Activated CD4-positive, alpha-beta T cell treated with anti-CD3 and anti-CD28 coated beads, Interleukin-2, amount 50 U/mL, for 24 hours (primary cell): ENCODE results near the gene BBLN.

Source experiments
- DNase-seq, 2 donors: peaks; one replicate each; pipeline ENCODE4 v3.0.0-alpha.2; 2020; ENCODE audit warnings: low read depth in 1 of 2, low spot score in 1 of 2

The BBLN gene

DNA sequence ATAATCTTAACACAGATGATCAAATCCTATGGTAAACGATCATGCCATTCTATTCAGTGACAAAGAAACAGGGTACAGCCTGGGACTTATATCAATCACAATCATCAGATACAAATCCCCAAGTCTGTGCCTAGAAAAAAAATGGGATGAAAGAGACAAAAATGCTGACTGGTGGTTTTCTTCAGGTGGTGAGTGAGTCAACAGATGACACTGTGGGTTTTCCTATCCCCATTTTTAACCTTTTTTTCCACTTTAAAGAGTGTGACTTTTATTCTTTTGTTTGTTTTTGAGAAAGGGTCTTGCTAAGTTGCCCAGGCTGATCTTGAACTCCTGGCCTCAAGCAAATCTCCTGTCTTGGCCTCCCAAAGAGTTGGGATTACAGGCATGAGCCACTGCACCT lies 28.1 kb downstream of the BBLN start:
- DNase-seq: no peak

DNA sequence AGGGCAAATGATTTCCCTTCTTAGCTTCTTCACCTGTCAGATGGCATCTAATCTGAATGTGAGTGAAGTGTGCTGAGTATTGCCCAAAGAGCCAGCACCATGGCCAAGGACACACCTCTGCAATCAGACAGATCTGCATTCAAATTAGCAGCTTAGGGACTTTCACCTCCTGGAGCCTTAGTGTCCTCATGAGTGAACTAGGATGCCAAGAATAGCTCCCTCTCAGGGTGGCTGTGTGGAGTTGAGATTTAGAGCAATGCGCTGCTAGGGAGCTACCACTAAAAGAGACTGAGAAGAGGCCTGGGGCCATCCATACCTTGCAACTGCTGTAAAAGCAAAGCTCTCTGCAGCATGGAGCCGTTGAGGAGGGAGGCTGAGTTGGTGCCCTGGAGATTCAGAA lies 29.9 kb downstream of the BBLN start:
- DNase-seq: no peak

DNA sequence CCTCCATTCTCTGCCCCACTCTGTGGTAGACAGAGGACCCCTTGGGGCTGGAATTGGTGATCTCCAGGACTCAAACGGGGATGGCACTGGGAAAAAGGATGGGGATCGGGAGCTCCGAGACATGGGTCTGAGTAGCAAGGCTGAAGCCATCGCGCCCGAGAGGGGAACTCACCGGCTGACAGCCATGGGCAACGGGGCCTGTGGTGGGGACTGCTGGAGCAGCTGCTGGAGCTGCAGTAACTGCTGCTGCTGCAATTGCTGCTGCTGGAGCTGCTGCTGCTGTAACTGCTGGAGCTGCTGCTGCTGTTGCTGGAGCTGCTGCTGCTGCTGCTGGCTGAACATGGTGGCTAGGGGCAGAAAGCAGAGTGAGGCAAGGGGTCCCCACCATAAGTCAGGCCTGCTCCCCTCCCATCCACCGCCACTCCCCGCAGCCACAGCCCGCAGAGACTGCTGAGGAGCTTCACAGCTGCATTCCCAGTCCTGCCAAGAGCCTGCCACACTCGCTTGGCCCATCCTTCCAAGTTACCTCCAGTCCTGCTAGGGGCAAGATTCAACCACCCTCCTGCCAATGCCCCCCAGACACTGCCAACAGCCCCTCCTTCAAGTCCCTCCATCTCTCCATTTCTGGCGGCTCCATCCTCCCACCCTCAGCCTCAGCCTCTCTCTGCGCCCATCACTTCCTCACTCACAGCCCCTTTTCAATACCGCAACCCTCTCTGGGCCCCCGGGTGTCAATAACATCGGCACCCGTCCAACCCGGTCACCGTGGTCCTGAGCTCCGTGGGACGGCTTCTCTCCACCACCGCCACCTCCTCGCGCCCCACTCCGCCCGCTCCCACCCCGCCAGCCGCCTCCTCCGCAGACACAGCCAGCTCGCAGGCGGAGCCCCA lies 30.7 kb downstream of the BBLN start:
- no peak for DNase-seq

DNA sequence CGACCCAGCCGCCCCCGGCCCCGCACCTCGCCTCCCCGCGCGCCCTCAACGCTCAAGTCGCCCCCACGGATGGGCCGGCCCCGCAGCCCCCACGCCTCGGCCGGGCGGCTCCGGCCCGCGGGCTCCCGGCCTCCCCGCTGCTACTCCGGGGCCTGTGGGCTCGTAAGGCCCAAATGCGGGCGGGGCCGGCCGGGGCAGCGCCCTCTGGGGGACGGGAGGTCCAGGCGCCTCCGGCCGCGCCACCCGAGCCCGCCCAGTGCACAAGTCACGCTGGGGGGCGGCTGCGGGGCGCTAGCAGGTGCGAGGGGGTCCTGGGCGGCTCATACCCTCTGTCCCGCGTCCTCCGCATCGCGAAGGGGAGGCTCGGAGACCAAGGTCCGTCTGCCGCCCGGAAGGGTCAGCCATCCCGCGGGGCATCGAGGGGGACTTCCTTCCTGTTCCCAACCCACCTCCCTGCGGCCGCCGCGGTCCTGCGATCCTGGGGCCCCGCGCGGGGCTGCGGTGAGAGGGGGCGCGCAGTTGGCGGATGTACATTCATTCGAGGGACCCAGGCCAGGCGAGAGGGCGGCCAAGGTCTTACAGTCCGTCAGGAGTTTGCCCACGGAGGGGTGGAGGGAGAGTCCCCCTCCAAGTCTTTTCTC lies 31.5 kb downstream of the BBLN start, which contains the start of gene CIZ1:
Gene CIZ1, minus strand, starts transcription at position 167 of the 641 bp plus-strand sequence. CDS start 715 bp downstream, outside the sequence.
- DNase-seq: peak; percentile 53 to 65

DNA sequence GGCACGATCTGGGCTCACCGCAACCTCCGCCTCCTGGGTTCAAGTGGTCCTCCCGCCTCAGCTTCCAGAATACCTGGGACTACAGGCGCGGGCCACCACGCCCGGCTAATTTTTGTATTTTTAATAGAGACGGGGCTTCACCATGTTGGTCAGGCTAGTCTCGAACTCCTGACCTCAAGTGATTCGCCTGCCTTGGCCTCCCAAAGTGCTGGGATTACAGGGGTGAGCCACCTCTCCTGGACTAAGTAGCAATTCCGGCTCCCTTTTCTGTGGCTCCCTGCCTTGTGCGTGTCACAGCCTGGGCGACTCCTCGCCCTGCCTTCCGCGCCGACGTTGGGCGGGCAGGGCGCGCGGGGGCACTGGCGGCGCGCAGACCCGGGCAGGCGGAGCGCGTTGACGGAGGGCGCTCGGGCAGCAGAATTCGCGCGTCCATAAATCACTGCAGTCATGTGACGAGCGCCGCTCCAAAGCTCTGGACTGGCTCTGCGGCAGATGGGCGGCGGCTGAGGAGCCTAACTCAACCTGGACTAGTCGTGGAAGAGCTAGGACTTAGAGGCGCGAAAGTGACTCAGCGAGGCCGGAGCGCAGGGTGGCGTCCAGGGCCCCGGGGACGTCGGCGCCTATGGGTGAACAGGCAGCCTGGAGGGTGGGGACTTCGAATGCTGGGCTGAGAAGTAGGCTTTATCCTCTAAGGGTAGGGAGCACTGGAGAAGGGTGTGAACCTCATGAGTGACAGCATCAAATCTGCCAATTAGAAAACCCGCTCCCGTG lies 32.7 kb downstream of the BBLN start:
- peak in 1 of 2 donors; percentile 17 for DNase-seq

DNA sequence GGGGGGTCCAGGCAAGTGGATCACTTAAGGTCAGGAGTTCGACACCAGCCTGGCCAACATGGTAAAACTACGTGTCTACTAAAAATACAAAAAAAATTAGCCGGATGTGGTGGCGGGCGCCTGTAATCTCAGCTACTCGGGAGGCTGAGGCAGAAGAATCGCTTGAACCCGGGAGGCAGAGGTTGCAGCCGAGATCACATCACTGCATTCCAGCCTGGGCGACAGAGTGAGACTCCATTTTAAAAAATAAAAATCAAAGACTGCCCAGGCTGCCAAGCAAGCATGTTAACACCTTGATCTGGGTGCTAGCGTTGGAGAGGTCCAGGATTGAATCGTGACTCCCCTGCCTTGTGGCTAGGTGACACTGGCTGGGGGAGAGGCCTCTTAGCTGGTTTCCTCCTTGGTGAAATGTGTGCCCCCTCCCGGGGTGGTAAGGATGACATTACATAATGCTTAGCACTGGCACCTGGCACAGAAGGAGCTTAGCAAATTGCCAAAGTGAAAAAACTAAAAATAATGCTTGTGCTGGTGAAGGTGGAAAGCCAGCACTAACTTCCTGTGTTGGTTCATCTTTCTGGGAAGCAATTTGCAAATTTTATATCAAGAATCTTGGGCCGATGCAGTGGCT lies 33.5 kb downstream of the BBLN start:
- DNase-seq: no peak

DNA sequence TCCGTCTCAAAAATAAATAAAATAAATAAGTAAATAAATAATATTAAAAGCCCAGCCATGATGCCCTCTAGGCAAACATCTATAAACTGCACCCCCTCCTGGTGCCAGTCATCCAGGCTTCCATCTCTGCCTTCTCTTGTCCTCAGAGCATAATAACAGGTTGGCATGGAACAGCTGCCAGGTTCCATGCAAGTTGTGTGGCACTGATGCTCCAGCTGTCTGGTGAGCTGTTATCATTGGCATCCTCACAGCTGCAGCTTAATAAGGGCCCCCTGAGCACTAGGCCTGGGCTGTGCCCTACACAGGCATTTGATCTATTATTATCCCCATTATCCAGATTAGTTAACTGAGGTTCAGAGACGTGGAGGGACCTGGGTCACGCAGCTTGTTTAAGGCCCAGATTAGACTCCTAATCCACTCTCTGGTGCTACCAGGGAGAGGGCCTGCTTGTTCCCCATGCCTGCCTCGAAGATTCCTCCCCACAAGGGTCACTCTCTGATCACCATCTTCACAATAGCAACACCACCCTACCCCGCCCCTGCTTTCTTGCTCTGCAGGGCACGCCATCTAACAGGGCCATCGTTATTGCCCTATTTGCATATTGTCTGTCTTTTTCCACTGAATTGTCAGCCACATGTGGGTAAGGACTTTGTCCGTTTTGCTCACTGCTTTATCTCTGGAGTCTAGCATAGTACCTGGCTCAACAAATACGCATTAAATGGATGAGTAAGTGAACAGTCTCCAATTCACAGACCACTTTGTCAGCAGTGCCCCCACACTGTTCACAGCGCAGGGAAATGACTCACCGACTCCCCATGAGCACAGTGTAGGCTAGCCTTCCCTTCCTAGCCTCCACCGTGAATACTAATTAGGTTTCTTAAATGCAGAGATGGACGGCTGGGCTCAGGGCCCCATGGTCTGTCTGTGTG lies 41.6 kb downstream of the BBLN start:
- no peak for DNase-seq

DNA sequence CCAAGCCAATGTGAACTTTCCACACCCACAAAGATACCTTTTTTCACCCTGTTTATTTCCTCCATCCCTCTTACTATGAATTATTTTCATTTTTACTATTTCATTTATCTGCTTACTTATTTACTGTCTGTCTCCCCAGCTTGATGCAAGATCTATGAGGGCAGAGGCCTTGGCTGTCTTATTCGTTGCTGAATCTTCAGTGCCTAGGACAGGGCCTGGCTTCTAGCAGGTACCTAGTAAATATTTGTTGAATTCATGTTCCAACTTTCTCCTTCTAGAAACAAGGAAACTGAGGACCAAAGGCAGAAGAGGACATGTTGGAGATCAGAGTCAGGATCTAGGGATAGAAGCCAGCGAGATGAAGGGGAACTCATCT lies 42.6 kb downstream of the BBLN start:
- DNase-seq: no peak

DNA sequence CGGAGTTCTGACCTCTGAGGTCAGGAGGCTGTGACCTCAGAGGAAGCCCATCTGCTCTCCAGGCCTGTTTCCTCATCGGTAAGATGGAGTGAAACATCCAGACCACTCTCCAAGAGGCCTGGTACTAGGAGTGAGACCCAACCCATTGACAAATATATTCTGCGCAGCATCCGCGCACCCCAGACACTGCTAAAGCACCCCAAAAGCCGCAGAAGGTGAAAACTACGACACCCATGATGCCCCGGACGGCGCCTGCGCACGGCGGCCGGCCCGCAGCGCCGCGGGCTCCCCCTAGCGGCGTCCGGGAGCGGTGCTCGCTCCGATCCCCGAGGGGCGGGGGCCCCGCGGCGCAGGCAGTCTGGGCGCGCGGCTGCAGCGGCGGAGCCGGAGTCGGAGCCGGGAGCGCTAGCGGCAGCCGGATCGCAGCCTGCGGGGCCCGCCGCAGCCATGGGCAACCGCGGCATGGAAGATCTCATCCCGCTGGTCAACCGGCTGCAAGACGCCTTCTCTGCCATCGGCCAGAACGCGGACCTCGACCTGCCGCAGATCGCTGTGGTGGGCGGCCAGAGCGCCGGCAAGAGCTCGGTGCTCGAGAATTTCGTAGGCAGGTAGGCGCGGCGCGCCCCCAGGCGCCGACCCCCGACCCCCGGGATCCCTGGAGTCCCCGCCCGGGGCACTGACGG lies 43.1 kb downstream of the BBLN start, which contains the start of gene DNM1:
Gene DNM1, plus strand, starts transcription at position 356 of the 683 bp plus-strand sequence. Its CDS starts 92 bp downstream, at position 448.
- peak; percentile 42 to 44 for DNase-seq

DNA sequence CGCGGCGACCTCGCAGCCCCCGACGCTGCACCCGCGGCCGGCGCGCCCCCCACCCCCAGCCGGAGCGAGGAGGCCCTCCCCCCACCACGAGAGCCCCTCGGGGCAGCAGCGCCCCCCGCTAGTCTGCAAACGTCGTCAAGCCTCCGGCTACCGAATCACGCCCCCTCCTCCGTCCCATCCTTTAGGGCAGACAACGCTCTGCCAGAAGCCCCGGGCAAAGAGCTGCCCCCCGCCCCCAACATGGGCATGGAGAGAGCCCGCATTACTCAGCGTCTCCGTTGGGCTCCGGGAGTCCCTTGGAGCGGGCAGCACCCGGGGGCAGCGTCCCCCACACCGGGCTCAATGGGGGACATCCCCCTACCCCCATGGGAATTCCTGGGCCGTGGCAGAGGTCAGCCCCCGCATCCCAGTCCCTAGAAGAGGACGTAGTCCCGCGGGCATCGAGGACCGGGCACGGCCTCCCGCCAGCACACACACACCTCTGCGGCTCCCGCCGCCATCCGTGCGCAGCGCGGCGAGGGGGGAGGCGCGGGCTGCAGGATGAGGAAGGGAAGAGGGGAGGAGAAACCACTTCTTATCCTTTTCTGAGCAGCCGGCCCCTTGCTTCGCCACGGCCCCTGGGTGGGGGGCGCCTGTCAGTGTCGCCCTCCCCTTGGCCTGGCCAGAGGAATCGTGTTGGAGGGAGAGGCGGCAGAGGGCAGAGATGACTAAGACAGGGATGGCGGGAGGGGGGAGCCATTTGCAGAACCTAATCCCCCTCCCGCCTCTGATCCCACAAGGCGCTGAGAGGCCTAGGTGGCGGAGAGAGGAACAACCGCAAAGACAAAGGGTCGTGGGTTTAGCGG lies 43.9 kb downstream of the BBLN start:
- no peak for DNase-seq

DNA sequence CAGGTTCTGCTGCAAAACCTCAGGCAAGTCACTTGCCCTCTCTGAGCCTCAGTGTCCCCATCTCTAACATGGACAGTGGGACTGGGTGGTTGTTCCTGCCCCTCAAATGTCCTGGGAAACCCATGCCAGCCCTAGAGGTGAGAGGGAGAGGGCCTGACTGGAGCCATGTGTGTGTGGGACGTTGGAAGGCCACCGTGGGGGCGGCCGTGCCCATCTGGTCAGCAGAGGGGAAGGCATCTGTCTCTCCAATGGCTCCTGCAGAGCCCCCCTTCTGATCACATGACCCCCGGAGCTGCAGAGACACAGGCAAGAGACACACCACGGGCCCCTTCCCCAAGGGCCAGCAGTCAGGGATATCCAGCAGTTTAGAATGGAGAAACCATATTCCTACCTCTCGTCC lies 44.8 kb downstream of the BBLN start:
- DNase-seq: no peak

DNA sequence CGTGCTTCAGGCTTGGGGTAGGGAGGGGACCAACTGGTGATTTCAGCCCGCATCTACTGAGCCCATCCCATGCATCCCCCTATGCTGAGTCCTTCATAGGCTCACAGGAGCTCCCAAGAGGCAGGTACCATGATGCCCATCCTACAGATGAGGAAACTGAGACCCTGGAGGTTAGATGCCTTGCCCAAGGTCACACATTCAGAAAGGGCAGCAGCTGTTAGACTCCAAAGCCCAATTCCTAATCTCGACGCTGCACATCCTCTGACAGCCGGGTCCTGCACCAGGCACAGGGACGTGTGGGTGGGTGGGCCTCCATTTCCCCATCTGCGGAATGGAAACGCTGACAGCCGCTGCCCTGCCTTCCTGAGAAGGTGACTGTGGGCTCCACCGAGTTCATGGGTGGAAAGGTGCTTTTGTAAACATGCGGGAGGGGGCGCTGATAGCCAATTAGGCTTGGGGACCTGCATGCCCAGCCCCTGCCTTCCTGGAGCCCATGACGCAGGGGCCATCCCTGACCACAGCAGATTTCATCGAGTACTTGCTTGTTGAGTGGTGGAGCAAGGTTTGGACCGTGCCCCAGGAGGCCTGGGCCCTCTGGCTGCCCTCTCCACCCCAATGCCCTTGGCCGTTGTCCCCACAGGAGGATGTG lies 45.4 kb downstream of the BBLN start:
- no peak for DNase-seq

DNA sequence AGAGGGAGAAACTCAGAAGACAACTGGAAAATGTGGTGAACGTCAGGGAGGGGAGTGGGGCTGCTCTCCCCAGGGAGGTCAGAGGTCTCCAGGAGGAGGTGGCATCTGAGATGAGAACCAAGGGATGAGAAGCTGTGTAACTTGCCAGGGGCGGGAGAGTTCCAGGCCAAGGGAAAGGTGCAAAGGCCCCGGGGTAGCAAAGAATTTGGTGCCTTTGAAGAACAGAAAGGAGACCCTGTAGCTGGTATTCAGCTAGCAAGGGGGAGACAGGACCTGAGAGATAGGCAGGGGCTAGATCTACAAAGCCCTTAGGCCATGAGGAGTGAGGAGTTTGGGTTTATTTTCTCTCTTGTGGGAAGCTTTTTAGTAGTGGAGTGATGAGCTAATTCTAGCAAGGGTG lies 46.4 kb downstream of the BBLN start:
- DNase-seq: no peak

DNA sequence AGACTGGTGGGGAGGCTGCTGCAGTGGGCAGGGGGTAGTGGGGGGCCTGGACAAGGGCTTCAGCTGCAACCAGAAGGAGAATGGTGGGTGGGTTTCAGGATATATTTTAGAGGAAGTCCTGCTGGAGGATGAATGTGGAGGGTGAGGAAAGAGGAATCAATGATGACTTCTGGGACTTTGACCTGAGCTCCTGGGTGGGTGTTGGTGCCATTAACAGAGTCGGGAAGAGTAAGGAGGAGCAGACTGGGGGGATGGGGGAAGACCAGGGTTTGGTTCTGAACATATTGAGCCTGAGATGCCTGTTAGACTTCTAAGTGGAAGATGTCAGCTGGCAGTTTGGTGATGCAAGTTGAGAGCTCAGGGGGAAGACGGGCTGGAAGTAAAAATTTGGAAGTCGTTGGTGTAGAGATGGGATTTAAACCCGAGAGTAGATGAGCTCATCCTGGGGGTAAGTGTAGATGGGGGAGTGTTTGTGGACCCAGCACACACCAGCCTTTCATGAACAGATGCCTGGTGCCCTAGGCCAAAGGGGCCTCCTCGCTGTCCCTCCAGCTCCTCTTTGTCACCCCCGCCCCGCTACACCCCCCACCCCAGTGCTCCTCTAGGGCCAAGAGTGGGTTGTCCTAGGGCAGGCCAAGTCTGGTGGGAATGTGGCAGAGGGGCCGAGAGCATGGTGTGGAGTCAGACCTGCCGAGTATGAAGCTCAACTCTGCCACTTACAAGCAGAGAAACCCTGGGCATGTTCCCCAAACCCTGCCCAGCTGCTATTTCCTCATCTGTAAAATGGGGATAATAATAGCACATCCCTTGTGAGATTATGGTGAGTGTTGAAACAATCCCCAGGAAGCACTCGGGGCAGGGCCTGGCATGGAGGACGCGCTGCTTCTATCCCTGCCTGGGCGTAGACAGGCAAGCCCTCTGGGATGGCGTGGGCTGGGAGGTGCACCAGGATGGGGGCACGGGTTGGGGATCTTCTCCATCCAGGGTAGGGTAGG lies 47.1 kb downstream of the BBLN start:
- no peak for DNase-seq

DNA sequence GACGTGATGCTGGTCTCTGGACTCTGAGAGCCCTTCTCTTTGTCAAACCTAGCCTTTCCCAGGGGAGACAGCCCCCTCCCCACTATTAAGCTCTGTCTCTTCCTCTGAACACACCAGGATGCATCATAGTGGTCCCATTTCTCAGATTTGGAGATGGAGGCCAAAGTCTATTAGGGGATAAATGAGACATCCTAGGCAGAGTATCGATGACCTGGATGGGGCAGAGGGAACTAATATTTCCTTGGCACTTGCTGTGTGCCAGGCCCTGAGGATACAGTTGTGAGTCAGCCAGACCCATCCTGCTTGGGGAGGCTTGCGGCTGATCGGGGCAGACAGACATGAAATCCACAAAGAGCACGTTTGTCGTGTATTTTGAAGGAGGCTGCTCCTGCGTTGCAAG lies 48.3 kb downstream of the BBLN start:
- no peak for DNase-seq

DNA sequence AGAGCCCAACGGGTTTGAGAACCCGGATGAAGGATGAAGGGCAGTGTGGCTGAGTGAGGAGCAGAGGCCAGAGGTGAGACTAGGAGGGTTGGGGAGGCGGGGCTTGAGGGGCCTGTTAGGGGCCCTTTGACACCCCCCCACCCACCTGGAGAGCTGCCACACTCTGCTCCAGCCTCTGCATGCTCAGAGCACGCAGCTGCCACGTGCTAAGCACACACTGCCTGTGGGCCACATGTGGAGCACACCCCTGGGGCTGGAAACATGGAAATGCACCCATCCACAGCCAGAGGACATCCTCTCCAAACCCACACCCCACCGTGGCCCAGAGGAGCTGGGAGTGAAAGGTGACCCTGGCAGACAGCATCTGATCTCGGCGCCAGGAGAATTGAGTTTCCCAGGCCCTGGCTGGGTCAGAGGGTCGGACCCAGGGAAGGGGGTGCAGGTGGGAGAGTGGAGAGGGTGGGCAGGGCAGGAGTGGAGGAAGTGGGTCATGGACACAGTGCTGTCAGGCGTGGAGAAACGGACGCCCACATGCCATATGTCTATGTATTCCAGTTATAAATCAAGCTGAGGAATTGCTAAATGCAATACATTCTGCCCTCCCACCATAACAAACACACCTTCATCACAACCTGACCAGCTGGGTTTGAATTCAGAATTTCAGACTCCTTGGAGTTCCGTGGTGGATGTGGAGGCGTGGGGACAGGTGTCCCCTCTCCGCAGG lies 49.0 kb downstream of the BBLN start:
- no peak for DNase-seq
